ENCODE results near the gene KLF2.
"Not testable (repeated sequence)": the region's sequence is repeated elsewhere in the genome, so short reads cannot be mapped to it uniquely, and the experiment has no call there.

Gene KLF2

DNA sequence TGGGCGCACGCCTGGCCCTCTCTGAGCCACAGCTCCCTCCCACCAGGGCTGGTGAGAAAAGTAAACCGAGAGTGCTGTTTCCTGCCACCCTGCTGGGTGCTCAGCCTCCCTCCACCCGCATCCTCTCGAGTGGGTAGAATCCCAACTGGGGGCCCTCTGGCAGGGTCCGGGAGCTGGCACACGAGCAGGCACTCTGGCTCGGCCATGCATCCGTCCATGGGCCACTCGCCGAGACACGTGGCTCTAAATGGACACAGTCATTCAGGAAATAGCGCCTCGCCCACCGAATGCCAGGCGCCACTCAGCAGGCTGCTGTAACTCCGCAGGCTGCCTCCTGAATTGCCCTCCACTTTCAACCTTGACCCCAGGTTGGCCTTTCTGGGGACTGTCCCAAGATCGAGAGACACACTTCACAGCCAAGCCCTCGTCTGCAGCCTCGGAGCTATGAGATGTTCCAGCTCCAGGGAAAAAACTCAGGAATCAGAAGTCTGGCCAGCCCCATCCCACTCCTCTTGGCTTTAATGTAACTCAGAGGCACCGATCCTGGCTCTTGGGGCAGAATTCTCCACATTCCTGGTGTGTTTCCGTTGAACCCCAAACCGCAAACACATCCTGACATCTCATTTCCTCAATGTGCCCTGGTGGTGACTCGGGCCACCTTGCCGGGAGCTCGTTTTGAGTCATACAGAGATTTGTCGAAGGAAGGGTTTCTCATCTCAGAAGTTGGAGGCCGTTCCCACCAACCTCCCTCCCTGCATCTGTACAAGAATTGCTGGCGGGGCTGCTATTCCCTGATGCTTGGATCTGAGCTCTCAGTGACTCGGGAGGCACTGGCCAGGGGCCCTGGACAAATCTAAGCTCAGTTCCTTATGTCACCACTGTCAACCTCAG lies 14.1 kb downstream of the KLF2 start:
- DNase-seq (ENCODE audit: low read depth) = peak; percentile 85

DNA sequence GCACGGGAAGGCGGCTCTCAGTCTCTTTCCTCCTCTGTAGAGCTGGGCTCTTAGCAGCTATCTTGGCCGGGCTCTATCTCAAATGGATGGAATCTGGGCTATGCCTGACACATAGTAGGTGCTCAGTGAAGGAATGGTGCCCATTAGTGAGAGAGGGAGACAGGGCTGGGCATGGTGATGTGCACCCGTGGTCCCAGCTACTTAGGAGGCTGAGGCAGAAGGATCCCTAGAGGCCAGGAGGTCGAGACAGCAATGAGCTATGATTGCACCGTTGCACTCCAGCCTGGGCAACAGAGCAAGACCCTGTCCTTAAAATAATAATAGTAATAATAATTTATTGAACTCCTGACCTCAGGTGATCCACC lies 14.7 kb downstream of the KLF2 start:
- DNase-seq (ENCODE audit: low read depth) = no peak

DNA sequence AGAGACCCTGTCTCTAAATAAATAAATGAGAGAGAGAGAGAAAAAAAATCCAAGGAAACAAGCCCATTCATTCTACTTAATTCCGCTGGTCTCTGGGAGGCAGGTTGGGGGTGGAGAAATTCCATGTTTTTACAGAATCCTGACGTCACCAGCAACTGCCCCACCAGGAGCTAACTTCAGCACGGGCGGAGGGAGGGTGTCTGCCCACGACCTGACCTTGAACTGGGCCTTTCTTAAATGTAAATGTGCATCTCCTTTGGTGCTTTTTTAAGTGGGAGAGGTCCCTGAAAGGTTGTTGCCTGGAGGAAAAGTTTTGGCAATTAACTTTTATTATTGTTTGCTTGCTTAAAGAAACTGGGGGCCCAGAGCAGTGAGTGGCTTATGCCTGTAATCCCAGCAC lies 15.5 kb downstream of the KLF2 start:
- no peak for DNase-seq (ENCODE audit: low read depth)

DNA sequence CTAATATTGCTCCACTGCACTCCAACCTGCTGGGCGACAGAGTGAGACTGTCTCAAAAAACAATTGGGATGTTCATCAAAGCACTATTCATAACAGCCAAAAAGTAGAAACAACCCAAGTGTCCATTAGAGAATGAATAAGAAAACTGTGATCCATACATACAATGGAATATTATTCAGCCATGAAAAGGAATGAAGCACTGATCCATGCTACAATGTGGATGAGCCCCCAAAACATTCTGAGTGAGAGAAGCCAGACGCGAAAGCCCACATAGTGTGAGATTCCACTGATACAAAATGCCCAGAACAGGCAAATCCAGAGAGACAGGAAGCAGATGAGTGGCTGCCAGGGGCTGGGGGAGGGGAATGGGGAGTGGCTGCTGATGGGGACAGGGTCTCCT lies 16.0 kb downstream of the KLF2 start:
- DNase-seq (ENCODE audit: low read depth) = no peak

DNA sequence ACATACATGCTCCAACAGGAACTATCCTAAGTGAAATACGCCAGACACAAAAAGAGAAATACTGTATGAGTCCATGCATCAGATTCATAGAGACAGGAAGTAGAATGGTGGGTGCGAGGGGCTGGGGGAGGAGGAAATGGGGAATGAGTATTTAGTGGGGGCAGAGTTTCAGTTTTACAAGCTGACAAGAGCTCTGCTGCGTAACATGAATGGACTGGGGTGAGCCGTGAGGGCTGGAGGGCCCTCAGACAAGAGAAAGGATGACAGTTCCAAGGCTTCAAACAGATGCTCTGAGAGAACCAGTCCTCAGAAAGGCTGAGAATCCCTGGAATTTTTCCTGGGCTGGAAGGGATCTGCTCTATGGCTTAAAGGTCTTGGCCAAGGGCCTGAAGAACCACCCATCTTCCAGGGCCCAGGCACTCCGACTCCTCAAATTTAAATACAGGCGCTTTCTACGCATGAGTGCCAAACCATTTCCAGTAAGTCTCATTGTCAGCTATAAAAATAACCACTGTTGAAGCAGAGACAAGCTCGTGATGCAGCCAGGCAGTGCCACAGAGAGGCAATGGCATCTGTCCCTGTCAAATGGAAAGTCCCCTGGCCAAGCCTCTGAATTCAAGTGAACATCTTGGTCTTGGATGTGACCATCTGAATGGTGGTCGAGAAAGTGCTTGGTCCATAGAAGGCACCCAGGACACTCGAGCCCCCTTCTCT lies 17.5 kb downstream of the KLF2 start:
- DNase-seq (ENCODE audit: low read depth) = no peak

DNA sequence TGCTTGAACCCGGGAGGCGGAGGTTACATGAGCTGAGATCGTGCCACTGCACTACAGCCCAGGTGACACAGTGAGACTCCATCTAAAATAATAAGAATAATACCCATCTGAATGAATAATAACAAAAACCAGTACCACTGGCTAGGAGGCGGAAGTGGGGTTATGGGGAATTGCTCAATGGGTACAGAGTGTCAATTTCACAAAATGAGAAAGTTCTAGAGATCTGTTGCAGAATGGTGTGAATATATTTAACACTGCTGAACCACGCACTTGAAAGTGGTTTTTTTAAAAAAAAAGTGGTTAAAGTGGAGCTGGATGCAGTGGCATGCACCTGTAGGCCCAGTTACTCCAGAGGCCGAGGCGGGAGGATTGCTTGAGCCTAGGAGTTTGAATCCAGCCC lies 18.5 kb downstream of the KLF2 start:
- no peak for DNase-seq (ENCODE audit: low read depth)

DNA sequence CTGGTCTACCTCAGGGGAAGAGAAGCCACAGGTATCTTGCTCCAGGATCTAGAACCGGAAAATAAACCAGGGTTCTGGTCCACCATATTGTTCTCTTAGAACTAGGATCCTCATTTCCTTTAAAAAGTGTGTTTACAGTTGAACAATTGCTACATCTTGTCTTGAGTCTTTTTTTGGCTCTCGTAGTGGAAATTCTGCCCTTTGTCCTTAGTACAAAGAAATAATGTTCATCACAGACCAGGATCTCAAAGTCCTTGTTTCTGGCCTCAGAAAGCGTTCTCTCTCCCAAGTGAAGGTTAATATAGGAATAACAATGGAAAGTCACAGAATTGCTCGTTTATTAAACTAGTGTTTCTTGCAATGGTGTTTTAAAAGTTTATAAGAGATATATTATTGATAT lies 20.8 kb downstream of the KLF2 start:
- DNase-seq (ENCODE audit: low read depth) = no peak

DNA sequence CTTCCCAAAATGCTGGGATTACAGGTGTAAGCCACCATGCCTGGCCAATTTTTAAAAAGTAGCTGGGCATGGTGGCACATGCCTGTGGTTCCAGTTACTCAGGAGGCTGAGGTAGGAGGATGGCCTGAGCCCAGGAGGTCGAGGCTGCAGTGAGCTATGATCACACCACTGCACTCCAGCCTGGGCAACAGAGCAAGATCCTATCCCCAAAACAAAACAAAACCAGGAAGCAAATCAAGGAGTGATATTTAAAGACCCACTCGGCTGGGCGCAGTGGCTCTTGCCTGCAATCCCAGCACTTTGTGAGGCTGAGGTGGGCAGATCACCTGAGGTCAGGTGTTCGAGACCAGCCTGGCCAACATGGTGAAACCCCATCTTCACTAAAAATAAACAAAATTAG lies 22.5 kb downstream of the KLF2 start:
- DNase-seq (ENCODE audit: low read depth) = not testable (repeated sequence)

DNA sequence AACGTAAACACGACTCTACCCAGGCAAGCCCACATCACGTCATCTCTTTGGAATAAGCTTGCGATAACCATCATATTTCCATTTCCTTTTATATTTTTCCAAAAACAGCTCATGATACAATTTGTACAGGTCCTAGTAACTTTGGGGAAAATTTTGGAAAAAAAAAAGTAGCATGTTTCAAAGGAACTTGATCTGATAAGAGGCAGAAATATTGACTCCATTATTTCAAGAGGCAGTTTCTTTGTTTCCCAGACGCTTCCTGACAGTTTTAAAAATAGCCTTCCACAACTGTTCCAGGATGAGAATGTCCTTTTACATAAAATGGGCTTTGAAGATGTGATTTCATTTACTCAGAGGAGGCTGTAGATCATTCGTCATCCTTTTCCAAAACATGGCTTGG lies 23.1 kb downstream of the KLF2 start:
- DNase-seq (ENCODE audit: low read depth) = no peak

DNA sequence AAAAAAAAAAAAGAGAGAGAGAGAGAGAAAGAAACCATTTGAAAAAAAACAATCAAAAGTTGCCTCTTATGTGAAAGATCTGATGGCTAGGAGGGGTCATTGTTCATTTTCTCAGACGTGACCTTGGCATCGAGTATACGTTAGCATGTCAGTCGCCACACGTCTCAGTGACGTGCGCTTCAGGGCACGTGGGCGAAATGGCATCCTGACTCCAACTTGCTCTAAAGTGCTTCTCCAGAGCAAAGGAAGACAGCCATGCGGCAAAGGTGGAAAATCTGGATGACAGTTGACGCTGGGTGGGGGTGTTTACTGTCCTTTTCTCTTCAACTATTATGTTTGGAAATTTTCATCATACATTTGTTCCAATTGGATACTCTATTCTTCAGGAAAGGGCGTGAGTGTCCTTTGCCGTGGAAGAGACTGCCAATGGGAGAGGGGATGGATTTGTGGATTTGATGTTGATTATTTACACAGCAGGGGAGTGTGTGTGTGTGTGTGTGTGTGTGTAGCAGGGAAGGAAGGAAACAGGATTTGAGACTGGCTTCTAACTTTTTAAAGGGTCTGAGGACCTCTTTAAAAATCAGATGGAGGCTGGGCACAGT lies 25.0 kb downstream of the KLF2 start:
- no peak for DNase-seq (ENCODE audit: low read depth)

DNA sequence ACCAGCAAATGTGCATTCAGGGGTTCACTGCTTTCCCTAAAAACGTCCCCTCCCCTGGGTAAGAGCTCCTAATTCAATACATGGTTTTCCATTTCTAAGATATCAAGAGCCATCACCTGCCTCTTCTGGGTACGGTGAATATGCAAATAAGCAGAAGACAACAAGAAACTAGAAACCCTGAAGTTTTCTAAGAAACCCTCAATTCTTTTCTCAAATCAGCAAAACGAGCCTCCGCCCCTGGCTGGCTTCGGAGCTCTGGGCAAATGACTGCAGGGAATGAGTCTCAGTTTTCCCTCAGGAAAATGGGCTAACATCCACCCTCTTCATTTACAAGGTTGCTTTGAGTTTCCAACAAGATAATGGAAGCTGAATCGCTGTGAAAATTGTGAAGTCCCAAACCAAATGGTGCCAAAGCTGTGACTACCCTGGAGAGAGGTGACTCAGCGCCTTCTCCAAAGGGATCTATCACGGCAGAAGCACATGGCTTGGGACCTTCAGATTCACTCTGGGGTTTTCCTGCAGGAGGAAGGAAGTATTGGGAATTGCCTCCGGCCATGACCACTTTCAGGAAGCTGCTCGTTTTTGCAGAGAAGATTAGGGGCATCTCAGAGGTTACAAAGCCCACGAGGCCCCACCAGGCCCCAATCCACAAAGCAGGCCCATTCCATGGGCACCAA lies 26.6 kb downstream of the KLF2 start:
- no peak for DNase-seq (ENCODE audit: low read depth)

DNA sequence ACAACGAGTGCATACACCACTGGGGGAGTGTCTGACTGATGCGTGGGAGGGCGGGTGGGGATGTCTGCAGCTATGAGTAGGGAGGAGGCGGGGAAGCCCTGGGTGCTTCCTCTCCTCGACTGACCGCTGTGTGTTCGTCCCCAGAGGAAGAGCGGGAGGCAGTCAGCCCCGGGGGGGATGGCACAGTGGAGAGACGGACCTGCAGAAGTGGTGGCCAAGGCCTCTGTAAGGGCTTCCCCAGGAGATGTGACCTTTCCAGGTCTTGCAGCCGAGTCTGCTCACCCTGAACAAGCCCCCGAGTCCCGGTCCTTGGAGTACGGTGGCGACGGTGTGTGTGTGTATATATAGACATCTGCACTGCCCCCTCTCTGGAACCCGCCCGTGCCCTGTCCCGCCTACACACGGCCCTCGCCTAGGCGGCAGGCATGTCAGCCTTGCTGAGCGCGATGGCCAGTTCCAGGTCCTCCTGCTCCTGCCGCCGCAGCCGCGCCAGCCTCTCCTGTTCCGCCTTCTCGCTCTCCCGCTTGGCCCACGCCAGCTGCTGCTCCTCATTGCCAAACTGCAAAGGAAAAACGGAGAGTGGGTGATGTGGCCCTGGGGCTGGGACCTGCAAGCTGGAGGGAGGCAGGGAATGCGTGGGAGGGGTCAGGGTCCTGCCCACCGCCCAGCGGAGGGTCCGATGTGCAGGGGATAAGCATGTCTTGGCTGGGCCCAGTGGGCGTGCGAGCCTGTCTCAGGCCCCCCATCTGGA lies 30.8 kb downstream of the KLF2 start:
- DNase-seq (ENCODE audit: low read depth) = no peak

DNA sequence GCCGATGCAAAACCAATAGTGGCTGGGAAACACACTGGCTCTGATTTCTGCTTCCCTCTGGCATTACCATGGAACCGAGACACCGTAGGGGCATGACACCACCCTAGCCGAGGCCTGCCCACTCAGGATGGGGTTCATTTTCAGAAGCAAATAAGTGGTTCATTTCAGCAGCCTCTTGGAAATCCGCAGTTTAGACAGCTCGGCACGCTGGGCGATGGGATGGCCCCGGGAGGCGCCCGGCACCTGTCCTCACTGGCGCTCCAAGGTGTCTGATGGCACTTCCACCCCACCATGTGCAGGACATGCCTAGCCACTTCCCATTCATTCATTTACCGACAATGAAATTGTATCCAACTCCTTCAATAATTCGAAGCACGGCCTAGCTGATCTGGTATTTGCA lies 33.8 kb downstream of the KLF2 start:
- no peak for DNase-seq (ENCODE audit: low read depth)

DNA sequence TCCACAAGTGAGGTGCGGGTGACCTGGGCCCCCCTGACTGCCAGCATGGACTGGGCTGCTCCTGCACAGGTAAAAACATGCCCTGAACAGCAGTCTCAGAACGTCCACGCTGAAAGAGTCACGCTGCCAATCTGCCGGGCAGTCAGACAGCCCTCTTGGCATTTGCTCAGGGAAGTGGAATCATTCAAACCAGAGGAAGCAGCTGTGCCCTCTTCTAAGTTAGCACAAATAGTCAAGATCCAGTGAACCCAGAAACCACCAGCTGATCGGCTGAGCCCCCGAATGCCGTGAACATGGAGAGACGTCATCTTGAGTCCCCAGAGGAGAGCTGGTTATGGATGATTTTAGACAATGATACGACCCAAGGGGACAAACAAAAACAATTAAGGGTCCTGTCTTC lies 34.4 kb downstream of the KLF2 start:
- no peak for DNase-seq (ENCODE audit: low read depth)

DNA sequence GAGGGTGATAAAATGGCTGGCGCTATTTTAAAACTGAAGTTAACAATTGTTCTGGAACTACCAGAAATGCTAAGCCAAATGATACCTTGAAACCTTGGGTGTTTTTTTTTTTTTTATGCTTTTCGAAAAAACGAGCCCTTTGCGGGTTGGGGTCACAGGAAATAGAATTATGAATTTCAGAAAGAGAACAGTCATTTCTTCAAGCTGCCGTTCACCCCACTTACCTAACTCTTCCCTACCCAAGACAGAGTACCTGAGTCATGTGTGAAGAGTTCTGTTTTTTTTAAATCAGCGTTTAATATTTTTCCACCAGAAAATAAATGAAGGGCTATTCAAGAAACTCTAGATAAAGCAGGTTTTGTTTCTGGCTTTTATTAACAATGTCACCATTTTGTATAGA lies 35.3 kb downstream of the KLF2 start:
- DNase-seq (ENCODE audit: low read depth) = no peak

DNA sequence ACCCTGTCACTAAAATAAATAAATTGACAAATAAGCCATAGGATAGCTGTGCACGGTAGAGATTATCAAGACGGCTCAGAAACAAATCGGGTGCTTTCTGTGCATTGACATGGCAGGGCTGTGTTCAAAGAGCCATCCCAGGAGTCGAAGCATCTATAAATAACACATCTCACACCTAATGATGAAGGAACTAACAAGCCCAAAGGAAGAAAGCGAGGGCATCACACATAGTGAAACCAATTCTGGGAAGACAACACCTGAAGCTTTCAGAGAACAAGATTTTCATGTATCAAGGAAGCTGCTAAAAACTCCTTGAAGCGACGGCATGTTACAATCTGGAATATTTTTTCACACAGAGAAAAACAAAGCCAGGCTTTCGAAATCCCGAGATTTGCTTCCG lies 36.1 kb downstream of the KLF2 start:
- no peak for DNase-seq (ENCODE audit: low read depth)

DNA sequence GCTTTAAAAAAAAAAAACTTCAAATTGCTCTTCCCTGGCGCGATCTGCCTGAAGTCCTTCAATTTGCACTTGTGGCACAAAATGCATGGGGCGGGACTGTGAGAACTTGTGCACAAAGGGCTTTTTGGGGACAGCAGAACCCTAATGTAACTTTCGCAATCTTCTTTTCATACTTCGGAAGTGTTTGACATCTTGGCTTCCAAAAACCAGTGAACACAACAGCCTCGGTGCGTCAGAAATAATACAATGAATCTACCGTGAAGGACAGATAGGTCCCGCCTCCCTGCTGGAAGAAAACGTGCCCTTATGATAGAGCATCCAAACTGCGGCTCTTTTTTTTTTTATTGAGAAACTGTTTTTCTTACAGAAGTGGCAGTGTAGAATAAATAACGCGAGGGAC lies 36.6 kb downstream of the KLF2 start:
- no peak for DNase-seq (ENCODE audit: low read depth)

DNA sequence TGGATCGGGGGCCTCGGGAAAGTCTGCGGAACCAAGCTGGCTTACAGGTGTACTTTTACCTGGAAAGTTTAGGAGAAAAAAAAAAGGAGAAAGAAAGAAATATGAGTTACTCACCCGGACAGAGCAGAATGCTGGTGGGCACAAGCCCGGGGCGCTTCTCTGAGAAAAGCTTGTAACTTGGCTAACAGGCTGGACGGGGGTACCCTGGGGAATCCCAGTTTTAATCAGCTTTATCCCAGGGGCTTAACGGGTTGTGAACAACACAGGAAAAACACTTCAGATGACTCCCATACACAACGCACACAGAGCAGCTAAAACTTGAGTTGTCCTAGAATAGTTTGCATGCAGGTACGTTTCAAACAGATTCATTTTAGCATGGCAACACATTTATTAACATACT lies 37.3 kb downstream of the KLF2 start:
- no peak for DNase-seq (ENCODE audit: low read depth)

DNA sequence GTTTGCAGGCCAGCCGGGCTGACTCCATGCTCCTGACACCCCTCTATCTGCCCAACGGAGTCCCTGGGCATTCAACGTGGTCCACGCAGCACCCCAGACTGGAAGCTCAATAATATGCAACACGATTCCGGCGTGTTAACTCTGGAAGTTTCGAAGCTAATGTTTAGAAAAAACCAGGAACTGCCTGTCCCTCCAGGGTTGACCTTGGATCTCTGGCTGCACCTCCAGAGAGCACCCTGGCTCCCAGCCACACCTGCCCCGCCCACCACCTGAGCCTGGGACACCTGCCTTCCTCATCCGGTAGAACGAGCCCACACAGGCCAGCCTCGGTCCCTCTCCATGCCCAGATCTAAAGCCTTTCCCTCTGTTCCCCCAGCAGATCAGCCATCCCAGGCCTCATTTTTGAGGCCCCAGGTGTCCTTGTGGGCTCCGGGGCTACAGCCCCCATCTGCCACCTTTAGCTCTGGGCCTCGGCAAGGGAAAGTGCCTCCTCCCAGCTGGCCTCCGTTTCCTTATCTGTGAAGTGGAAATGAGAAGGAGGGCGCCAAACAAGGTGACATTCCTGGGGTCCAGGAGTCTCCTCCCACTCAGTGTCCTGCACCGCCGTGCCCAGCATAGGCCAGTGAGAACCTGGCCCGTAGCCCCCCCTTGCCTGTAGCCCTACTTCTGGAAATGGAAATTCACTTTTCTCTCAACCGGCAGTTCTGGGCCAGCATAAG lies 38.7 kb downstream of the KLF2 start:
- no peak for DNase-seq (ENCODE audit: low read depth)

DNA sequence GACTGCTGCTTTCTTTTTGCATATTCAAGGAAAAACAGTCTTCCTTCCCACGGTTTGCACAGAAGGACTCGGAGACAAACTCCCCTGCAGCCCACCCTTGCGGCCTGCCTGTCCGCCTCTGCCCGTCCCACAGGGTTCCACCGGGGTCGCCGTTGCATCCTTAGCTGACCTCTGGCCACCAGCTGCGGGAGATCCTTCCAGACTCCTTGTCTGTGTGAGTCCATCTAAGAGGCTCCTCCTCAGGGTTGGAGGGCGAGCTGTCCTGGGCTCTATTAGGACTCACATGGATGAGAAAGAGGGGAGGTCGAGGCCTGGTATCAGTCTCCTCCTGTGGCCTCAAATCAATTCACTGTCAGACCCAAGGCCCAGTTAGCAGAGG lies 39.2 kb downstream of the KLF2 start:
- DNase-seq (ENCODE audit: low read depth) = no peak

DNA sequence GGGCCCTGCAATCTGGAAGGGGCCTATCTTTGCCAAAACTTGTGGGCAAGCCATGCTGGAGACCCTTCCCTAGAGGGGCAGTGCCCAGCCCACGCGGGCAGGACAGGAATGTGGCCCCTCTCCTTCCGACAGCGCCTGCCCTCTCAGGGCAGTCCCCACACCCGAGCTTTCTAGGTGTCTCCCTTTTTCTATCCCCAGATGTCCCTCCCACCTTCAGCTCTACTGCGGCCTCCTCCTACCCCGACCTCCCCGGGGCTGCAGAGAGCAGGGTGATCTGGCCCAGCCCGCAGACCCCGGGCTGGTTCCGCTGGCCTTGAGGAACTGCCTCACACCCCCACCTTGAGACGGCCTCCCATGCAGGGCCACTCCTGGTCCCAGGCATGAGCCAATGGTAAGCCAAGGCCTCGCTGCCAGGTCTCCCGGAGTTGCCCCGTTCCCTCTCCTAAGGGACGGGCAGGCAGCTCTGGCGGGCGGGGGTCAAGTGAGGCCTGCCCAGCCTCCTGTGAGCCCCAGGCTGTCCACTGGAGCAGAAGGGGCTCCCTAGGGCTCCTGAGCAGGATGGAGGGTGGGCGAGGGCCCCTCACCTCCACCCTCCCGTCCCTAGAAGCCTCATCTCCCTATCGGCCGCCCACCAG lies 39.7 kb downstream of the KLF2 start:
- no peak for DNase-seq (ENCODE audit: low read depth)
